DMS53 (cell line): Measurements from ENCODE around the gene ARHGAP26.

Experiments
- DNase-seq: peaks from one replicate; lab custom pipeline; 2025; lab: John Stamatoyannopoulos, UW

Gene ARHGAP26

GRCh38 chr5:142876817-142877216 is 106.6 kb downstream of the ARHGAP26 start:
- no peak for DNase-seq

DNA sequence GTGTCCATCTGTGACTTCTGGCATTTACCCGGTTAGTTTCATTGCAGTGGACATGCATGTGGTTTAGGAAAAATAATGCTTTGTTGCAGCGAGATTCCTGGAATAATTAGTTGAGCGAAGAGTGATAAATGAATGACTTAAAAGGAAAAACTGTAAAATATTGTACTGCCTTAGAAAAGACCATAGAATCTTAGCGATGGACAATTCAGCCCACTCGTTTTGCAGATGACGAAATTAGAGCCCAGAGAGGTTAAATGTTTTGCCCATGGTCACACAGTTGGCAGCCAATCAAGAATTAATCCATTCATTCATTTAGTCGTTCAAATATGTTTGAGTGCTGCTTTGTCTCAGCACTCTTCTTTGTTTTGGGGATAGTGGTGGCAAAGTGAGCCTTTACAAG is 107.9 kb downstream of the ARHGAP26 start:
- DNase-seq = no peak

- no peak for DNase-seq
These were observed 108.5 kb downstream of the ARHGAP26 start for GRCh38 chr5:142878638-142879037.

DNA sequence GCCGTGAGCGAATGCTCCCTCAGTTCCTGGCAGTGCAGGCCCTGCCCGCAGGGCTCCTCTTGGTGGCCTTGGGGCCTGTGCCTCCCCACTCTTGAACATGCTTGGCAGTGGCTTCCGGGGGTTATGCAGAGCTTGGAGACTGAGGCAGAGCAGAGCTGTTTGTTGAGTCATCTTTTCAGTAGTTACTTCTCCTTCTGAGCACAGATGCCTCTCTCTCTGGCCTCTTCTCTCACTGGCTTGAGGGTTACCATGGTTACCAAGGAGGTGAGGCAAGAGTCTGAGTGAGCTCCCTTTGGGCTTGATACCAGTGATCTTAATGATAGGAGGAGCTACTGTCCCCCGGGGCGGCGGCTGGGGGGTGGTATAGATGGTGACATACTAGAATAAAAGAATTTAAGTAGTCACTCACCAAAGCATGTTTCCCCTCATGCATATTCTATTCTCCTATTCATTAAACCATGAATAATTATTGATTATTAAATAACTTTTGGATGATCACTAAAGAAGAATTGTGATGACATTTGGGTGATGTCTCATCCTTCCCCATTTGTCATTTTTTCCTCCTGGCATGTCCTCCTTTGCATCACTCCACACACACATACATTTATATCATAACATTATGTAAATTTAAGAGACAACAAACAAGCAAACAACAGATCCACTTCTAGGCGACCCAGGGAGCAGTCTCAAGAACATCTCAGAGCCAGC is 111.1 kb downstream of the ARHGAP26 start:
- DNase-seq = no peak

- DNase-seq = no peak
These were observed 111.6 kb downstream of the ARHGAP26 start for GRCh38 chr5:142881784-142882126.

DNA sequence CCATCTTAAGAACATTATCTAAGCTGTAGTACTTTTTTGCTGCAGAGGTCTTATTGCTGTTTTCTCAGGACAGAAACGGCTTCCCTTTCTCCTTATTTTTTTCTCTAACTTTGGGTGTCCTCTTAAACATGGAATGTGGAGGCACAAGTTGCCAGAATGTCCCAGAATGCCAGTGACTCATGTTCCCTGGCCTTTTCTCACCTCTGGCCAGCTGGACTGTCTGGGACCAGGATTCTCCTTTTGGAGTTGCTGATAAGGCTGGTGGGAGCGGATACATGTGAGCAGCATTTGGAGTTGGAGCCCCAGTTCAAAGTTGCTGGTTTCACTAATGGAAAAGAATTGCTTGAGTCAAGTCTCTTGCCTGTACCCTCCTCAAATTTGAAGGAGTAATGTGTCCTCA is 112.8 kb downstream of the ARHGAP26 start:
- DNase-seq = no peak

- no peak for DNase-seq
These were observed 113.3 kb downstream of the ARHGAP26 start for GRCh38 chr5:142883438-142883837.

- DNase-seq = no peak
These were observed 113.9 kb downstream of the ARHGAP26 start for GRCh38 chr5:142884029-142884428.

GRCh38 chr5:142886211-142886610 is 116.0 kb downstream of the ARHGAP26 start:
- no peak for DNase-seq

DNA sequence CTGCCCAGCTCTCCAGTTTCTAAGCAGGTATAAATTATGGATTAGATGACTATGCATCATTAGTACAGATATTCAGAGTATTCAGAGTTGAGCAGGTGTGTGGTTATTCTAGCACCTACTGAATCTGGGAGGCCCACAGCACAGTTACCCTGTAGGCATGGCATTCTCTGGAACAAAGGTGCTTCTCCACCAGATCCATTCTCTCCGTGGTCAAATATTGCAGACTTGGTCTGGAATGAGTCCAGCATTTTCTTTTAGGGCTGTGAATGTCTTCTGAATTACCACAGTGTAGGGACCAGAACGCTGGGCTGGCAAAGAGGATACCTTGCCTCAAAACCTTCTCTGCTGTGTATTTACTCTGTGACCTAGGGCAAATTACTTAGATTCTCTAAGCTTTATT is 116.8 kb downstream of the ARHGAP26 start:
- no peak for DNase-seq

DNA sequence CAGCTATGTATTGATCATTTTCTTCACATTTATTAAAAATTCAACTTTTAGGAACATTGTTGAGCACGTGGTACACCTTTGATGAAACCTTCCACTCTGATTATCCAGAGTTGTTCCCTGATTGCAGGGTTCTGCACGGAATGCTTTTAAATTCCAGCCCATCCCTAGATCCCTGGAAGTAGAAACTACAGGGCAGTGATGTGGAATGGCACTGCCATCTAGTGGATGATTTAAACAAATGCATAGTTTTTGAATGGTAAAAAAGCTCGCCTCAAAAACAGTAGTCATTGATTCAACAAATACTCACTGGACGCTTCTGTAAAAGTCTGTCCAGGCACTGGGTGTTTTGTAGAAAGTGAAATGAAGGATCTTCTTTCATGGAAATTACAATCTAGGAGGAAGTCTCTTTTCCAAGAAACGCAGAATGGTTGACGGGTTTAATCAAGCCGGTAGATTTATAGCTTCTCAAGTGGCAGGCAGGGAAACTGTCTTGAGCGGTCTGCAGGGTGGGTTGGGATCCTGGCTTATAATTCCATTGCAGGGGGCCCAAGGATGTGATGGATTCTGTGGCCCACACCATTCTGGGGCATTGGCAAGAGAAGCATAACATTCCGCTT is 118.4 kb downstream of the ARHGAP26 start:
- DNase-seq = peak; percentile 76

DNA sequence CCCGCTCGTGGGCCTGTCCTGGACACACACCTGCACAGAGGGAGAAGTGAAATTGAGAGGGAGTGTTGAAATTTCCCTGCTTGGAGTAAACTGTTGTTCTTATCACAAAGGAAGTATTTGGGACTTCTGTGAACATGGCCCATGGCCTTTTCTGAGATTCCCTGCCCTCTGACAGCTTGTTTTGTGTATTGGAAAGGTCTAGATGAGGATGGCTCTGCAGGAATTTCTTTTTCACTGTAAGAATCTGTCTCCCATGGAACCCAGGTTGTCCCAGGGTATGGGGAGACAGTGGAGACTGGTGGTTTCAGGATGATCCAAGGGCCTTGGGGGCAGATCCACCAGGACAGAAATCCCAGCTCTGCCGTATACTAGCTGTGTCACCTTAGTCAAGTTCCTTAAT is 121.8 kb downstream of the ARHGAP26 start:
- DNase-seq = no peak

GRCh38 chr5:142894315-142894714 is 124.1 kb downstream of the ARHGAP26 start:
- no peak for DNase-seq

GRCh38 chr5:142894749-142895148 is 124.6 kb downstream of the ARHGAP26 start:
- DNase-seq = no peak

DNA sequence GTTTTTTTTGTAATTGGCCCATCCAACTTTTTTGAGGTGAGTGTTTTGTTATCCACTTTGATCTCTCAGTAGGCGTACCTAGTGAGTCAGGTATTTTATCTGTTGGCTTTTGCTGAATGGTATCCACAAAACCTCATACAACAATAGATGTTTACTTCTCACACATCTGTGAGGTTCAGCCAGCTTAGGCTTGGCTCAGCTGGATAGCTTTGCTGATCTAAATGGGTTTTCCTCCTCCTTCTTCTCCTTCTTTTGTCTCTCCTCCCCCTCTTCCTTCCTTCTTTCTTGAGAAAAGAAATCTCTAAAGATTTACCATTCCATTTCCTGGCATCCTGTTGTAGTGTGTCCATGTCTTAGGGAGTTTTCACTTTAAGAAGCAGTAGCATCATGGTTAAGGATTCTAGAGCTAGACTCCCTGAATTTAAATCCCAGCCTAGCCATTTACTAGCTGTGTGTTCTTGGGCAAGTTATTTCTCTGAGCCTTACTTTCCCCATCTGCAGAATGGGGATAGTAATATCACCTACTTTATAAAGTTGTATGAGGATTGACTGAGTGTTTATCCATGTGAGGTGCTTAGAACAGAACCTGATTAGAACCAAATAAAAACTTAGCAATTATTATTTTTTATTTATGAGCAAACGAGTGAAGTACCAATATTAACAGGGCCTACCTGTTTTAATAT is 126.3 kb downstream of the ARHGAP26 start:
- peak; percentile 48 for DNase-seq

GRCh38 chr5:142897328-142897727 is 127.2 kb downstream of the ARHGAP26 start:
- no peak for DNase-seq

DNA sequence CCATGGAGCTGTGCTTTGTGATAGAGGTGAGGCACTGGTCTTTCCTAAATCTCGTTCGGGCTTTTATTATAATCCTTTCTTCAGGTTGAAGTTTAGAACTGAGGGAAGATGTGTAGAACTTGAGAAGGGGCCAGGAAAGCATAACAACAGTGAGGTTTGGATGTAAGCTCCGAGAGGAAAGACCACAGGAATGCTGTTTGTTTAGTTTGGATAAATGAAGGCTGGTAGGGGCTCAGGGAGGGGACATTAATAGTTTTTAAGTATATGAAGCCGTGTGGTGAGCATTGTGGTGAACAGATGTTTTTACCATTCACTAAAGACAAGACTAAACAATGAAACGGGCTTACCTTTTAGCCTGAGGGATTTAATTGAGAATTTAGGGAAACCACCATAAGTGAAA is 130.8 kb downstream of the ARHGAP26 start:
- DNase-seq = no peak

GRCh38 chr5:142901476-142902185 is 131.5 kb downstream of the ARHGAP26 start:
- no peak for DNase-seq

- no peak for DNase-seq
These were observed 132.2 kb downstream of the ARHGAP26 start for GRCh38 chr5:142902186-142902965.

- DNase-seq = peak; percentile 16
These were observed 134.2 kb downstream of the ARHGAP26 start for GRCh38 chr5:142904416-142904815.

- DNase-seq = no peak
These were observed 135.2 kb downstream of the ARHGAP26 start for GRCh38 chr5:142905348-142905747.
